Activated T-cell treated with anti-CD3 and anti-CD28 coated beads for 1 hour (primary cell): ENCODE data around the gene OR6C76.
"Not testable (repeated sequence)": the region's sequence is repeated elsewhere in the genome, so short reads cannot be mapped to it uniquely, and the experiment has no call there.

Source experiments
- DNase-seq: peaks from one replicate; pipeline ENCODE4 v3.0.0-alpha.2; 2020; ENCODE audit warnings: low read depth

The OR6C76 gene

GRCh38 chr12:55425954-55426353, at the start of gene OR6C76:
OR6C76 (plus strand) TSS chr12:55426254; CDS start chr12:55426254, 0 bp downstream.
- DNase-seq, result no peak

GRCh38 chr12:55385891-55386290, 40.2 kb upstream of the OR6C76 start:
- DNase-seq, result no peak

- no peak for DNase-seq
Measured at GRCh38 chr12:55392032-55392795, 33.8 kb upstream of the OR6C76 start.

- DNase-seq, result no peak
Measured at GRCh38 chr12:55396326-55396725, 29.7 kb upstream of the OR6C76 start.

- no peak for DNase-seq
Measured at GRCh38 chr12:55400229-55400628, 25.8 kb upstream of the OR6C76 start, which contains the start of gene OR6C65. OR6C65 (plus strand) TSS chr12:55400529; CDS start chr12:55400529, 0 bp downstream.

- DNase-seq, result no peak
Measured at GRCh38 chr12:55407866-55408265, 18.2 kb upstream of the OR6C76 start.

- DNase-seq, result not testable (repeated sequence)
Measured at GRCh38 chr12:55409133-55409532, 16.9 kb upstream of the OR6C76 start.

- not testable (repeated sequence) for DNase-seq
Measured at GRCh38 chr12:55412138-55412537, 13.9 kb upstream of the OR6C76 start.

GRCh38 chr12:55413498-55414388, 12.3 kb upstream of the OR6C76 start:
- DNase-seq, result not testable (repeated sequence)

- not testable (repeated sequence) for DNase-seq
Measured at GRCh38 chr12:55414396-55414823, 11.6 kb upstream of the OR6C76 start.

GRCh38 chr12:55414889-55415288, 11.2 kb upstream of the OR6C76 start:
- not testable (repeated sequence) for DNase-seq

- DNase-seq, result no peak
Measured at GRCh38 chr12:55416961-55417360, 9.1 kb upstream of the OR6C76 start.

- DNase-seq, result no peak
Measured at GRCh38 chr12:55420307-55420962, 5.6 kb upstream of the OR6C76 start.

- DNase-seq, result no peak
Measured at GRCh38 chr12:55428331-55429243, 2.5 kb downstream of the OR6C76 start.

GRCh38 chr12:55441233-55441632, 15.2 kb downstream of the OR6C76 start:
- not testable (repeated sequence) for DNase-seq

GRCh38 chr12:55443776-55444175, 17.7 kb downstream of the OR6C76 start, which contains the start of gene OR6C2:
OR6C2 (plus strand) TSS chr12:55444076; CDS start chr12:55452214, 8,138 bp downstream.
- no peak for DNase-seq

- no peak for DNase-seq
Measured at GRCh38 chr12:55445357-55445756, 19.3 kb downstream of the OR6C76 start.

GRCh38 chr12:55446326-55446725, 20.3 kb downstream of the OR6C76 start:
- no peak for DNase-seq

- no peak for DNase-seq
Measured at GRCh38 chr12:55448825-55449224, 22.8 kb downstream of the OR6C76 start.

GRCh38 chr12:55464926-55465325, 38.9 kb downstream of the OR6C76 start:
- DNase-seq, result not testable (repeated sequence)

GRCh38 chr12:55467836-55468235, 41.8 kb downstream of the OR6C76 start:
- no peak for DNase-seq
